HepG2 (cell line): ENCODE results near the gene PSMD3. TPM values are rescaled to one million over a fixed set of nuclear protein-coding genes. Genes with fewer than 3 reads are reported as not detected.

Experiments used
- AFF4 ChIP-seq: sonication (generic); formaldehyde crosslinking; IDR thresholded peaks from 2 replicates; pipeline ENCODE4 v1.4.0; 2020; ENCODE audit warnings: missing genetic modification reagents
- AGO2 ChIP-seq: fragments of 200-400 bp; formaldehyde crosslinking; optimal IDR thresholded peaks from 2 replicates; pipeline ENCODE3; 2017; ENCODE audit warnings: mild to moderate bottlenecking, low read depth, low read length, moderate library complexity
- ATF7 ChIP-seq, 2 experiments: fragments of 450-650 bp in 1 of 2; sonication (generic) in 1 of 2; formaldehyde crosslinking in 1 of 2; IDR thresholded peaks; 2 replicates each; pipeline versions ENCODE4 v1.4.0 to v1.6.1; 2016 to 2020; ENCODE audit warnings: antibody characterized with exemption in 1 of 2, mild to moderate bottlenecking in 1 of 2, missing genetic modification reagents in 1 of 2
- EED ChIP-seq: sonication (generic); formaldehyde crosslinking; IDR thresholded peaks from 2 replicates; pipeline ENCODE4 v1.5.0; 2020; ENCODE audit warnings: mild to moderate bottlenecking, missing genetic modification reagents
- ELK4 ChIP-seq: sonication (generic); formaldehyde crosslinking; IDR thresholded peaks from 2 replicates; pipeline ENCODE4 v1.9.0; 2021; ENCODE audit warnings: missing genetic modification reagents, borderline replicate concordance
- EP300 ChIP-seq, 3 experiments: sonication (generic) in 1 of 3; formaldehyde crosslinking in 1 of 3; IDR thresholded peaks; 2 replicates each; pipeline versions ENCODE4 v1.5.1 to v1.6.1; 2011 to 2020; ENCODE audit warnings: low read depth in 2 of 3, low read length in 2 of 3, borderline replicate concordance in 1 of 3, improper control_type of control experiment in 1 of 3, mild to moderate bottlenecking in 1 of 3, missing genetic modification reagents in 1 of 3, moderate library complexity in 1 of 3
- GATAD1 ChIP-seq: IDR thresholded peaks from 2 replicates; pipeline ENCODE4 v1.6.1; 2016; ENCODE audit warnings: missing genetic modification reagents, missing compliant biosample characterization
- HBP1 ChIP-seq: IDR thresholded peaks from 2 replicates; pipeline ENCODE4 v1.6.1; 2016; ENCODE audit warnings: low read depth, control low read depth
- HOXA7 ChIP-seq: sonication (generic); formaldehyde crosslinking; IDR thresholded peaks from 2 replicates; pipeline ENCODE4 v1.8.1; 2022; ENCODE audit warnings: mild to moderate bottlenecking, missing genetic modification reagents, moderate library complexity
- MEF2D ChIP-seq: sonication (generic); formaldehyde crosslinking; IDR thresholded peaks from 2 replicates; pipeline ENCODE4 v1.5.1; 2020; ENCODE audit warnings: mild to moderate bottlenecking, missing genetic modification reagents
- SSRP1 ChIP-seq: IDR thresholded peaks from 2 replicates; pipeline ENCODE4 v1.6.1; 2016; ENCODE audit warnings: control low read depth
- TIGD3 ChIP-seq: sonication (generic); formaldehyde crosslinking; IDR thresholded peaks from 2 replicates; pipeline ENCODE4 v1.5.1; 2020; ENCODE audit warnings: mild to moderate bottlenecking, missing genetic modification reagents, borderline replicate concordance
- TOE1 ChIP-seq: sonication (generic); formaldehyde crosslinking; IDR thresholded peaks from 2 replicates; pipeline ENCODE4 v1.4.0; 2020; ENCODE audit warnings: mild to moderate bottlenecking, missing genetic modification reagents
- TOPORS ChIP-seq: sonication (generic); formaldehyde crosslinking; IDR thresholded peaks from 2 replicates; pipeline ENCODE4 v1.8.0; 2023; ENCODE audit warnings: mild to moderate bottlenecking, missing genetic modification reagents
- ZNF224 ChIP-seq: sonication (generic); formaldehyde crosslinking; IDR thresholded peaks from 2 replicates; pipeline ENCODE4 v1.5.0; 2020; ENCODE audit warnings: mild to moderate bottlenecking, missing genetic modification reagents
- ZNF253 ChIP-seq: sonication (generic); formaldehyde crosslinking; IDR thresholded peaks from 2 replicates; pipeline ENCODE4 v1.8.0; 2022; ENCODE audit warnings: mild to moderate bottlenecking, missing genetic modification reagents, borderline replicate concordance
- ZNF501 ChIP-seq: sonication (generic); formaldehyde crosslinking; IDR thresholded peaks from 2 replicates; pipeline ENCODE4 v1.5.1; 2020; ENCODE audit warnings: mild to moderate bottlenecking, moderate library complexity, missing genetic modification reagents
- ZNF639 ChIP-seq: conservative IDR thresholded peaks from 2 replicates; pipeline ENCODE4 v1.6.1; 2018; ENCODE audit warnings: missing genetic modification reagents
- ZNF747 ChIP-seq: sonication (generic); formaldehyde crosslinking; IDR thresholded peaks from 2 replicates; pipeline ENCODE4 v1.8.1; 2023; ENCODE audit warnings: missing genetic modification reagents, mild to moderate bottlenecking, borderline replicate concordance
- ZNF850 ChIP-seq: sonication (generic); formaldehyde crosslinking; conservative IDR thresholded peaks from 2 replicates; pipeline ENCODE4 v1.9.0; 2021; ENCODE audit warnings: mild to moderate bottlenecking, missing genetic modification reagents
- polyA plus RNA-seq, 8 experiments: library from polyadenylated mRNA; depleted of rRNA in 3 of 8; stranded (reverse) in 7 of 8; unstranded in 1 of 8; fragments of >200 nt; fragmentation: Illumina TruSeq in 4 of 8; extraction: Trizol in 4 of 8; gene quantifications; 2 replicates each; pipeline versions ENCODE4 v1.2.1 to v1.2.3, GENCODE V29; 2011 to 2016; ENCODE audit warnings: low read depth in 4 of 8, missing spikeins in 1 of 8, mixed read lengths in 1 of 8; ENCODE audit not compliant: insufficient read depth in 1 of 8
- total RNA-seq, 5 experiments: library from RNA; depleted of rRNA; stranded (reverse); fragments of >200 nt; fragmentation: Illumina TruSeq; extraction: Trizol; gene quantifications; 2 replicates each; pipeline ENCODE4 v1.2.3, GENCODE V29; 2016; ENCODE audit warnings: low read depth in 1 of 5

The PSMD3 gene
- total and polyA plus RNA-seq, 2 of the 13 experiments (the other 11 are each of a cell fraction or from before 2014, with no cell fraction given) = 97.4 to 146 TPM

- TF ChIP-seq EED (no peak), HBP1 (CRISPR knock-in tag) (no peak), ZNF850 (CRISPR knock-in tag) (no peak), ZNF224 (CRISPR knock-in tag) (no peak), GATAD1 (no peak), AGO2 (peak; percentile 58), EP300 (IDR thresholded peaks at IDR 0.05; ENCODE audit: low read depth in 2 of 2, low read length in 2 of 2) (no peak), EP300 (CRISPR knock-in tag; IDR thresholded peaks at IDR 0.05; ENCODE audit: borderline replicate concordance) (no peak), SSRP1 (CRISPR knock-in tag) (no peak), ZNF639 (CRISPR knock-in tag) (no peak), ZNF501 (0 out of 2 replicates have a peak, but pooled peaks have one; percentile 17), AFF4 (CRISPR knock-in tag) (no peak), ATF7 (IDR thresholded peaks at IDR 0.05) (no peak), ATF7 (CRISPR knock-in tag; IDR thresholded peaks at IDR 0.05) (no peak), ELK4 (no peak), TIGD3 (CRISPR knock-in tag) (no peak), TOPORS (CRISPR knock-in tag) (no peak), HOXA7 (CRISPR knock-in tag) (no peak), TOE1 (CRISPR knock-in tag) (no peak), ZNF747 (CRISPR knock-in tag) (no peak), ZNF253 (CRISPR knock-in tag) (no peak), MEF2D (CRISPR knock-in tag) (no peak)
Observed at GRCh38 chr17:40026816-40027613, 46.4 kb downstream of the PSMD3 start (continued).
